Activated gamma-delta T cell treated with anti-CD3 and anti-CD28 coated beads, Interleukin-2, amount 50 U/mL, for 16 hours (primary cell): Measurements from ENCODE around the gene TAGAP.
"Not testable (repeated sequence)": the region's sequence is repeated elsewhere in the genome, so short reads cannot be mapped to it uniquely, and the experiment has no call there.

Source experiments
- DNase-seq: peaks from one replicate; pipeline ENCODE4 v3.0.0-alpha.2; 2020; ENCODE audit warnings: low read depth

TAGAP gene

GRCh38 chr6:159010037-159010612 lies 34.7 kb downstream of the TAGAP start:
- DNase-seq, result not testable (repeated sequence)

- DNase-seq, result no peak
Measured at GRCh38 chr6:159008656-159009288, 36.0 kb downstream of the TAGAP start.

- no peak for DNase-seq
Measured at GRCh38 chr6:159007510-159007909, 37.3 kb downstream of the TAGAP start.

GRCh38 chr6:159005436-159005835 lies 39.4 kb downstream of the TAGAP start:
- no peak for DNase-seq

GRCh38 chr6:159004592-159004991 lies 40.2 kb downstream of the TAGAP start:
- no peak for DNase-seq

- DNase-seq, result no peak
Measured at GRCh38 chr6:159002432-159003155, 42.2 kb downstream of the TAGAP start.

- DNase-seq, result peak; percentile 81
Measured at GRCh38 chr6:158999666-159000403, 45.0 kb downstream of the TAGAP start, which contains the start of gene RSPH3. Gene RSPH3 (minus strand): TSS chr6:159000202. CDS start chr6:158999550, 652 bp downstream.

- no peak for DNase-seq
Measured at GRCh38 chr6:158999154-158999665, 45.6 kb downstream of the TAGAP start.

- DNase-seq, result no peak
Measured at GRCh38 chr6:158996856-158997255, 47.9 kb downstream of the TAGAP start.

GRCh38 chr6:158993639-158994038 lies 51.2 kb downstream of the TAGAP start:
- DNase-seq, result no peak

- DNase-seq, result no peak
Measured at GRCh38 chr6:158991017-158991723, 53.6 kb downstream of the TAGAP start.

- not testable (repeated sequence) for DNase-seq
Measured at GRCh38 chr6:158989711-158990110, 55.1 kb downstream of the TAGAP start.

GRCh38 chr6:158988477-158988876 lies 56.3 kb downstream of the TAGAP start:
- no peak for DNase-seq

GRCh38 chr6:158987657-158988056 lies 57.1 kb downstream of the TAGAP start:
- DNase-seq, result no peak
